Measurements from ENCODE around the gene LRP8.

LRP8 gene

GRCh38 chr1:53328009-53328461 is at the start of gene LRP8:
TSS of gene LRP8 (minus strand) at chr1:53328070. CDS start at chr1:53327912, 158 bp downstream.
- DNase-seq (ENCODE audit: low spot score) = peak; percentile 94

GRCh38 chr1:53377438-53377841 is 49.6 kb upstream of the LRP8 start:
- DNase-seq (ENCODE audit: low spot score) = peak; percentile 32

GRCh38 chr1:53376742-53377437 is 49.0 kb upstream of the LRP8 start:
- peak; percentile 38 for DNase-seq (ENCODE audit: low spot score)

- peak; percentile 84 for DNase-seq (ENCODE audit: low spot score)
Measured at GRCh38 chr1:53376041-53376461, 48.2 kb upstream of the LRP8 start.

GRCh38 chr1:53375440-53375839 is 47.6 kb upstream of the LRP8 start:
- DNase-seq (ENCODE audit: low spot score) = peak; percentile 37

GRCh38 chr1:53373246-53373645 is 45.4 kb upstream of the LRP8 start:
- peak; percentile 7 for DNase-seq (ENCODE audit: low spot score)

GRCh38 chr1:53372501-53372951 is 44.7 kb upstream of the LRP8 start:
- DNase-seq (ENCODE audit: low spot score) = peak; percentile 6

GRCh38 chr1:53371851-53372250 is 44.0 kb upstream of the LRP8 start:
- peak; percentile 5 for DNase-seq (ENCODE audit: low spot score)

- DNase-seq (ENCODE audit: low spot score) = peak; percentile 7
Measured at GRCh38 chr1:53371121-53371666, 43.3 kb upstream of the LRP8 start.

GRCh38 chr1:53370369-53370961 is 42.6 kb upstream of the LRP8 start:
- DNase-seq (ENCODE audit: low spot score) = peak; percentile 18

GRCh38 chr1:53369761-53370160 is 41.9 kb upstream of the LRP8 start:
- DNase-seq (ENCODE audit: low spot score) = peak; percentile 10

GRCh38 chr1:53369034-53369750 is 41.3 kb upstream of the LRP8 start:
- DNase-seq (ENCODE audit: low spot score) = peak; percentile 6

GRCh38 chr1:53368314-53369033 is 40.6 kb upstream of the LRP8 start:
- DNase-seq (ENCODE audit: low spot score) = peak; percentile 41

- DNase-seq (ENCODE audit: low spot score) = peak; percentile 23
Measured at GRCh38 chr1:53367503-53368313, 39.8 kb upstream of the LRP8 start.

GRCh38 chr1:53366901-53367502 is 39.1 kb upstream of the LRP8 start:
- DNase-seq (ENCODE audit: low spot score) = peak; percentile 9

- DNase-seq (ENCODE audit: low spot score) = peak; percentile 8
Measured at GRCh38 chr1:53365437-53366063, 37.7 kb upstream of the LRP8 start.

- DNase-seq (ENCODE audit: low spot score) = peak; percentile 27
Measured at GRCh38 chr1:53362851-53363642, 35.2 kb upstream of the LRP8 start.

- DNase-seq (ENCODE audit: low spot score) = peak; percentile 51
Measured at GRCh38 chr1:53362270-53362669, 34.4 kb upstream of the LRP8 start.

- no peak for DNase-seq (ENCODE audit: low spot score)
Measured at GRCh38 chr1:53361541-53361961, 33.7 kb upstream of the LRP8 start.

Data from D341Med (cell line).